GM12891 (cell line): Measurements from ENCODE around the gene CD59.

ENCODE experiments used
- PAX5 ChIP-seq: IDR thresholded peaks from 2 replicates; pipeline ENCODE4 v1.6.1; 2011; ENCODE audit warnings: low read length, moderate library complexity, mild to moderate bottlenecking; ENCODE audit not compliant: insufficient read depth, severe bottlenecking
- POLR2A ChIP-seq: IDR thresholded peaks from 2 replicates; pipeline ENCODE4 v1.6.1; 2011; ENCODE audit warnings: low read depth, low read length, control low read depth
- POLR2AphosphoS5 ChIP-seq: IDR thresholded peaks from 2 replicates; pipeline ENCODE4 v1.6.1; 2011; ENCODE audit warnings: low read depth, low read length, control low read depth
- POU2F2 ChIP-seq: IDR thresholded peaks from 2 replicates; pipeline ENCODE4 v1.6.1; 2011; ENCODE audit warnings: low read depth, mild to moderate bottlenecking, control low read depth, low read length, moderate library complexity
- SPI1 ChIP-seq: IDR thresholded peaks from 2 replicates; pipeline ENCODE4 v1.6.1; 2011; ENCODE audit warnings: low read depth, low read length, control low read depth
- TAF1 ChIP-seq: IDR thresholded peaks from 2 replicates; pipeline ENCODE4 v1.6.1; 2011; ENCODE audit warnings: low read depth, low read length, control low read depth

GRCh38 chr11:33706546-33706945, 29.7 kb downstream of the CD59 start:
- TF ChIP-seq POLR2A = no peak
- TF ChIP-seq POLR2AphosphoS5 = no peak
- TF ChIP-seq SPI1 = no peak
- TF ChIP-seq POU2F2 = no peak
- no peak for TF ChIP-seq TAF1
- no peak for TF ChIP-seq PAX5
